ENCODE results near the gene NTRK3.

Gene NTRK3

DNA sequence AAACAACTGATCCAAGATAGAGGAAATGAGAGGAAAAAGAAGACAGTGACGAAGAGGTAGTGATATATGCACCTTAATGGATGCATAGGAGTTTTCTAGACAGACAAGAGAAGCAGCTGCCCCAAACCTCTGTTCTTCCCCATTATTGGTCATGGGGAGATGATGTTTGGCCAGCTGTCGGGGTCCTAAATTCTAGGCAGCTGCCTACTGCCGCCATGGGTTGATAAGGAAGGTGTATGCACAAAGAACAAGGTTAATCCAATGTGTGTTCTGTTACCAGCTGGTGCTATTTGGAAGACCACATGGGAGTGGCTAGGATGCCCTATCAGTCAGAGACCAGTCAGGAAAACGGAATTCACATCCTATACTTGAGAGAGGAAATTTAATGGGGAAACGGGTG, 47.4 kb downstream of the NTRK3 start:
- TF ChIP-seq, protein P1, sequence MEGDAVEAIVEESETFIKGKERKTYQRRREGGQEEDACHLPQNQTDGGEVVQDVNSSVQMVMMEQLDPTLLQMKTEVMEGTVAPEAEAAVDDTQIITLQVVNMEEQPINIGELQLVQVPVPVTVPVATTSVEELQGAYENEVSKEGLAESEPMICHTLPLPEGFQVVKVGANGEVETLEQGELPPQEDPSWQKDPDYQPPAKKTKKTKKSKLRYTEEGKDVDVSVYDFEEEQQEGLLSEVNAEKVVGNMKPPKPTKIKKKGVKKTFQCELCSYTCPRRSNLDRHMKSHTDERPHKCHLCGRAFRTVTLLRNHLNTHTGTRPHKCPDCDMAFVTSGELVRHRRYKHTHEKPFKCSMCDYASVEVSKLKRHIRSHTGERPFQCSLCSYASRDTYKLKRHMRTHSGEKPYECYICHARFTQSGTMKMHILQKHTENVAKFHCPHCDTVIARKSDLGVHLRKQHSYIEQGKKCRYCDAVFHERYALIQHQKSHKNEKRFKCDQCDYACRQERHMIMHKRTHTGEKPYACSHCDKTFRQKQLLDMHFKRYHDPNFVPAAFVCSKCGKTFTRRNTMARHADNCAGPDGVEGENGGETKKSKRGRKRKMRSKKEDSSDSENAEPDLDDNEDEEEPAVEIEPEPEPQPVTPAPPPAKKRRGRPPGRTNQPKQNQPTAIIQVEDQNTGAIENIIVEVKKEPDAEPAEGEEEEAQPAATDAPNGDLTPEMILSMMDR (IDR thresholded peaks at IDR 0.05; ENCODE audit: low read depth, low read length, missing control alignments), result no peak
- no peak for DNase-seq (ENCODE audit: extremely low read depth, low read depth)
- H3K4me3 ChIP-seq (replicated peaks; ENCODE audit: low read depth, low read length), result no peak overlapping the region

DNA sequence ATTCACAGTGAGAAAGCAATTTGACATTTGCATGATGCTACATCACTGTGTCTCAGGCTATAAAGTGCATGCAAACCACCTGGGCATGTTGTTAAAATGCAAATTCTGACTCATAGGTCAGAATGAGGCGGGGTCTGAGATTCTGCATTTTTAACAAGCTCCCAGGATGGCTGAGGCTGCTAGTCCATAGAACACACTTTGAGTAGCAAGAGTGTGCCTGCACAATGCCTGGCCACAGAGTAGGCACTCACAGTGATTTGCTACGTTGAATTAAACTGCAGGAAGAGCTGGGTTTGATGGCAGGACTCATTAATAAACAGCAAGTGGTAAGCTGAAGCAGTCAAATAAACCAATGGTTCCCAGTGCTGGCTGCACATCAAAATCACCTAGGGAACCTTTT, 48.1 kb downstream of the NTRK3 start:
- TF ChIP-seq, protein P1 (IDR thresholded peaks at IDR 0.05; ENCODE audit: low read depth, low read length, missing control alignments), result no peak
- no peak for DNase-seq (ENCODE audit: extremely low read depth, low read depth)

DNA sequence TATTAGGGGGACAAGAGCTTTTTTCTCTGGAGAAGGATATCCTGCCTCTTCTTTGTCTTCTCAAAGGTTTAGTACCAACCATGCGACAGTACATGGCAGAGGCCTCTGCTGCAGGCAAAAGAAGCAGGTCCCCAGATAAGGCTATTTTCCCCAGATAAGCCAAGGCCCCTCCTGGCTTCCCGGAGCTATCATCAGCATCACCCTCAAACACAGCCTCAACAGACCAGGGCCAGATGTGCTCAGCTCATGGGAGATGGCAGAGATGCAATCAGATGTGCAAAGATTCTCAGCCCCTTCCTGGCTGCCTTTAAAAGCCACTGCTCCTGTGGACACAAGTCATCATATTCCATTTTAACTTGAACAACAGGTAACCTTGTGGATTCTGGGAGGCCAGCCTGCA, 49.0 kb downstream of the NTRK3 start:
- H3K4me3 ChIP-seq (replicated peaks; ENCODE audit: low read depth, low read length), result no peak overlapping the region
- DNase-seq (ENCODE audit: extremely low read depth, low read depth), result no peak
- TF ChIP-seq, protein P1 (IDR thresholded peaks at IDR 0.05; ENCODE audit: low read depth, low read length, missing control alignments), result no peak

More for the DNA sequence above, 48.1 kb downstream of the NTRK3 start:
- no peak overlapping the region for H3K4me3 ChIP-seq (replicated peaks; ENCODE audit: low read depth, low read length)

DNA sequence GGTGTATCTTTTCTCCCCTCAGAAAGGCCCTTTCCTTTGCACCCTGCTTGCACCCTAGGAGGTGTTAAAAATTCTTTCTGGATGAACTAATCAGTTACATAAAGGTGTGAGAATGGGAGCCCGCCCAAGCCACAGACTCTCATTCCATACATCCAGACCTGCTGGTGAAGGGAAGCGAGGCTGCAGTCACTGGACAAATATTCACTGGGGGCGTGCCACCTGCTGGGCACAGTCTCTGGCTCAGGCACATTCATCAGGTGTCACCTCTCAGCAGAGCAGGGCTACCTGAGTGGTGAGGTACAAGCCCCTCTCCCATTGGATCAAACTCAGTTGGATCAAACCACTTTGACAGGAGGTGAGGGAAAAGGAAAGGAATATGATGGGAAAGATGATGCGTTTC, 52.0 kb downstream of the NTRK3 start:
- TF ChIP-seq, protein P1 (IDR thresholded peaks at IDR 0.05; ENCODE audit: low read depth, low read length, missing control alignments), result no peak
- H3K4me3 ChIP-seq (replicated peaks; ENCODE audit: low read depth, low read length), result no peak overlapping the region
- DNase-seq (ENCODE audit: extremely low read depth, low read depth), result no peak

DNA sequence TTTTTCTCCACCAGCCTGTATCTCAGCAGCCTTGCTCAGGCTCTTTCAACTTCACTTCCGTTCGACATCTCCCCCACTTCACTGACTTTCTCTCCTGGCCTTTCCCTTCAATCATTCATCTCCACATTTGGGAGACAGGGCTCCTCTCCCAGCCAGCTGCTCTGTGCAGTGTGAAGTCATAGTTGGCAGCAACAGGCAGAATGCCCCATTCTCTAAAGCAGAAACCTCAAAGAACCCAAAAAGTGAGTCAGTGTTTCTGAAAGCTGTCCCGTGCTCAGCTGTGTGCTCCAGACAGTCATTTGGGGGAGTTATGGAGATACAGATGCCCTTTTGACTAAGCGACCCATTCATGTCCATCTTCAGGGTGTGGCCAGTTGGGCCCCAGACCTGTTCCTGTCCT, 54.3 kb downstream of the NTRK3 start:
- H3K4me3 ChIP-seq (replicated peaks; ENCODE audit: low read depth, low read length), result no peak overlapping the region
- DNase-seq (ENCODE audit: extremely low read depth, low read depth), result no peak
- TF ChIP-seq, protein P1 (IDR thresholded peaks at IDR 0.05; ENCODE audit: low read depth, low read length, missing control alignments), result no peak

DNA sequence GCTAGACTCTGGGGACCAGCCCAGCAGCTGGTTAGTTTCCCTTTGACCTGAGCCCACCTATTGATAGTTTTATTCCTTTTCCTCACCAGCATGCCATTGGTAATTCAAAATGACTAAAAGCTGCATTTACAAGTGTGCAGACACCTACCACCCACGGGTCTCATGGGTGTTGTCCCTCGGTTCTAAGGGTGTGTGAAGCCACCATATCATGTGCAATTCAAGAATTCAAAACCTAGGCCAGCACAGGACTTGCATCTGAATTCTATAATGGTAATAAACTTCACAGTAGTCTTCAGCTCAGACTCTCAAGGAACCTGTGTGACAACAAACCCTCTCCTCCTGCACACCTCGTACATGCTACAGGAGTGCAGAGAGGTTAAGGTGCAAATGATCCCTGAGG, 55.3 kb downstream of the NTRK3 start:
- no peak overlapping the region for H3K4me3 ChIP-seq (replicated peaks; ENCODE audit: low read depth, low read length)
- TF ChIP-seq, protein P1 (IDR thresholded peaks at IDR 0.05; ENCODE audit: low read depth, low read length, missing control alignments), result no peak

DNA sequence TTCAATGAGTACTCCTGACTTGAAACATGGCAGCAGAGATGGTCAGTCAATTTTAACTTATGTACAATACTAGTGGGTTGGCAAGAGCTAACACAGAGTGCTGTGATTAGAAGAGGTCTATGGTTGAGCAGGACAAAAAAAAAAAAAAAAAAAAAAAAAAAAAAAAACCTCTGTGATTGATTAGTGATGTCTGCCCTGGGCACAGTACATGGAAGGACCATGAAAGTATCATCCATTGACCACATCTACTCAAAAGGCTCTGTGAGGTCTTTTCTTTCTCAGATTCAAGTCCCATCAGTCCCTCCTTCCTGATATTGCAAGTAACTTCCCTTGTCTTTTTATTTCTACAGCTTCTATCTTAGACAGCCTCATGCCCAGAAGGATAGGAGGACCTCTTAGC, 59.6 kb downstream of the NTRK3 start:
- DNase-seq (ENCODE audit: extremely low read depth, low read depth), result no peak
- no peak overlapping the region for H3K4me3 ChIP-seq (replicated peaks; ENCODE audit: low read depth, low read length)
- TF ChIP-seq, protein P1 (IDR thresholded peaks at IDR 0.05; ENCODE audit: low read depth, low read length, missing control alignments), result no peak

More for the DNA sequence above, 55.3 kb downstream of the NTRK3 start:
- DNase-seq (ENCODE audit: extremely low read depth, low read depth), result no peak
